Tibial nerve (tissue), 4 donors: ENCODE measurements around the gene NPPC. TPM values are rescaled to one million over a fixed set of nuclear protein-coding genes. Genes with fewer than 3 reads are reported as not detected.

Experiments used
- DNase-seq, 2 donors: peaks; one replicate each; pipeline ENCODE4 v3.0.0-alpha.2; 2019; ENCODE audit warnings: low spot score in 2 of 2
- H3K27ac ChIP-seq, 4 donors: fragments of 200-600 bp; sonication (generic) in 3 of 4; one replicate each; pipeline ENCODE4 v1.5.1; 2017 to 2019; ENCODE audit warnings: mild to moderate bottlenecking in 1 of 4
- H3K27me3 ChIP-seq, 2 donors: fragments of 200-600 bp; sonication (generic) in 1 of 2; one replicate each; pipeline versions ENCODE4 v1.5.1 to v1.6.0; 2017 to 2019
- H3K36me3 ChIP-seq, 3 donors: fragments of 200-600 bp; sonication (generic); one replicate each; pipeline ENCODE4 v1.5.1; 2018 to 2019
- H3K4me1 ChIP-seq, 4 donors: fragments of 200-600 bp; sonication (generic) in 3 of 4; one replicate each; pipeline ENCODE4 v1.5.1; 2017 to 2019
- H3K4me3 ChIP-seq, 4 donors: fragments of 200-600 bp; sonication (generic) in 3 of 4; one replicate each; pipeline ENCODE4 v1.5.1; 2017 to 2019; ENCODE audit warnings: mild to moderate bottlenecking in 1 of 4, moderate library complexity in 1 of 4
- H3K9me3 ChIP-seq, 4 donors: fragments of 200-600 bp; sonication (generic) in 3 of 4; one replicate each; pipeline ENCODE4 v1.5.1; 2017 to 2019
- EP300 ChIP-seq, 2 donors: sonication (generic); formaldehyde crosslinking; IDR thresholded peaks; one replicate each; pipeline ENCODE4 v1.6.1; 2017; ENCODE audit warnings: antibody characterized with exemption in 2 of 2, mild to moderate bottlenecking in 1 of 2
- POLR2A ChIP-seq, 2 donors: fragments of 450-650 bp; IDR thresholded peaks; one replicate each; pipeline ENCODE4 v1.6.1; 2017; ENCODE audit warnings: antibody characterized with exemption in 2 of 2, mild to moderate bottlenecking in 2 of 2, moderate library complexity in 2 of 2
- WGBS, 2 donors: methylation state at CpG; one replicate each; pipeline ENCODE4 v1.1.5; 2018; 5-methylcytosine and 5-hydroxymethylcytosine counted together
- total RNA-seq, 4 donors: library from RNA; depleted of rRNA; stranded (reverse); fragments of >200 nt; gene quantifications; one replicate each; pipeline ENCODE4 v1.1.0, GENCODE V29; 2016
- TF ChIP-seq, protein P1 (sequence below), 5 experiments: fragments of 200-600 bp in 3 of 5; fragments of 450-650 bp in 2 of 5; sonication (generic) in 3 of 5; IDR thresholded peaks; one replicate each; pipeline ENCODE4 v1.5.1; 2016 to 2019; ENCODE audit warnings: antibody characterized with exemption in 5 of 5, mild to moderate bottlenecking in 3 of 5, moderate library complexity in 2 of 5

NPPC gene
- total RNA-seq, 4 donors from 2014 or later = not detected

DNA sequence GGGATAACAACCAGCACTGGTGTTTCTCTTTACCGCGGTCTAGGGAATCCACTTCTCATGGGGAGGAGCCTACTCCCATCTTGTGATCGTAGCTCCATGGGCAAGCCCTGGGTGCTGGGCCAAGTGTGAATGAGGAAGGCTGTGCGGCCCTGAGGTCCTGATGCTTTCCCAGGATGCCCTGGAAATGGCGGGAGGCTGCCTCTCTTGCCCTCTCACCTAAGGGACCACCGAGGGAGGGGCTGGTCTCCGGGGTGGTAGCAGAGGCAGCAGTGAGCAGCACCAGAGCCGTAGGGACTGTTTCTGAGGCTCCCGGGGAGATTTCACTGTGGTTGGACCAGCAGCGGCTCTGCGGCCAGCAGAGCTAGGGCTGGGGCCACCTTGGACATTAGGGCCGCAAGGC, 15.5 kb upstream of the NPPC start:
- no peak for TF ChIP-seq POLR2A (IDR thresholded peaks at IDR 0.05)
- no peak for TF ChIP-seq EP300 (IDR thresholded peaks at IDR 0.05)
- TF ChIP-seq, protein P1, sequence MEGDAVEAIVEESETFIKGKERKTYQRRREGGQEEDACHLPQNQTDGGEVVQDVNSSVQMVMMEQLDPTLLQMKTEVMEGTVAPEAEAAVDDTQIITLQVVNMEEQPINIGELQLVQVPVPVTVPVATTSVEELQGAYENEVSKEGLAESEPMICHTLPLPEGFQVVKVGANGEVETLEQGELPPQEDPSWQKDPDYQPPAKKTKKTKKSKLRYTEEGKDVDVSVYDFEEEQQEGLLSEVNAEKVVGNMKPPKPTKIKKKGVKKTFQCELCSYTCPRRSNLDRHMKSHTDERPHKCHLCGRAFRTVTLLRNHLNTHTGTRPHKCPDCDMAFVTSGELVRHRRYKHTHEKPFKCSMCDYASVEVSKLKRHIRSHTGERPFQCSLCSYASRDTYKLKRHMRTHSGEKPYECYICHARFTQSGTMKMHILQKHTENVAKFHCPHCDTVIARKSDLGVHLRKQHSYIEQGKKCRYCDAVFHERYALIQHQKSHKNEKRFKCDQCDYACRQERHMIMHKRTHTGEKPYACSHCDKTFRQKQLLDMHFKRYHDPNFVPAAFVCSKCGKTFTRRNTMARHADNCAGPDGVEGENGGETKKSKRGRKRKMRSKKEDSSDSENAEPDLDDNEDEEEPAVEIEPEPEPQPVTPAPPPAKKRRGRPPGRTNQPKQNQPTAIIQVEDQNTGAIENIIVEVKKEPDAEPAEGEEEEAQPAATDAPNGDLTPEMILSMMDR (IDR thresholded peaks at IDR 0.05) = no peak
- no peaks in the 10 kb centered on the region for H3K9me3 ChIP-seq
- no peaks in the 10 kb centered on the region for H3K27me3 ChIP-seq
- H3K4me3 ChIP-seq = no peak overlapping the region
- no peaks in the 10 kb centered on the region for H3K36me3 ChIP-seq
- H3K27ac ChIP-seq = no peak overlapping the region
- no peaks in the 10 kb centered on the region for H3K4me1 ChIP-seq
- no peak for DNase-seq
- 88 to 95% methylated on average over 12 of the region's 12 CpGs for WGBS, 2 donors

DNA sequence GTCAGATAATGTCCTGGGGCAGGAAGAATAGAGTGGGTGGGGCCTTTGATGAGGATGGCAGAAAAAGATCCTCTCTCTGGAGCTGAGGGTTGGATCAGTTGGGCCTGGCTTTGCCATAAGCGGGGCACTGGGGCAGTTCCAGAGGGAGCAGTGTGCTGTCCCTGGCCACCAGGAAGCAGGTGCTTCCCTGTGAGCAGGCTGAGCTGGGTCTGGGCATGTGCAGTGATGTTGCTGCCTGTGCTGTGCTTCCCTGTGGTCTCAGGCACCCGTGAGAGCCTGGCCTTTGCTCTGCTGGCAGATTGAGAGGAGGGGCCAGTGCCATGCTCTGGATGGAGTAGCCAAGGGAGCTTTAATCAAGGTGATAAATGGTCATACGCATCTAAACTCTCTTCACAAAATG, 14.6 kb upstream of the NPPC start:
- Histone ChIP-seq H3K4me1 (no peaks in the 10 kb centered on the region), H3K36me3 (no peaks in the 10 kb centered on the region), H3K27ac (no peak overlapping the region), H3K9me3 (no peaks in the 10 kb centered on the region), H3K4me3 (no peak overlapping the region), H3K27me3 (no peaks in the 10 kb centered on the region)
- DNase-seq = no peak
- WGBS, 2 donors = 60% methylated on average over 3 of the region's 3 CpGs
- TF ChIP-seq, protein P1 (IDR thresholded peaks at IDR 0.05) = no peak
- TF ChIP-seq POLR2A (IDR thresholded peaks at IDR 0.05) (no peak), EP300 (IDR thresholded peaks at IDR 0.05) (no peak)

- Histone ChIP-seq H3K4me1 (no peaks in the 10 kb centered on the region), H3K27ac (no peak overlapping the region), H3K27me3 (no peaks in the 10 kb centered on the region), H3K9me3 (no peaks in the 10 kb centered on the region), H3K4me3 (no peak overlapping the region), H3K36me3 (no peaks in the 10 kb centered on the region)
- TF ChIP-seq POLR2A (IDR thresholded peaks at IDR 0.05) = no peak
- TF ChIP-seq EP300 (IDR thresholded peaks at IDR 0.05) = no peak
- TF ChIP-seq, protein P1 (IDR thresholded peaks at IDR 0.05) = no peak
- 95 to 96% methylated on average over 4 of the region's 4 CpGs for WGBS, 2 donors
- DNase-seq = no peak
Observed at GRCh38 chr2:231939022-231939421, 12.8 kb upstream of the NPPC start.

GRCh38 chr2:231937057-231937456, 10.9 kb upstream of the NPPC start:
- no peaks in the 10 kb centered on the region for H3K27me3 ChIP-seq
- no peaks in the 10 kb centered on the region for H3K9me3 ChIP-seq
- DNase-seq = no peak

GRCh38 chr2:231936491-231936890, 10.3 kb upstream of the NPPC start:
- Histone ChIP-seq H3K27me3 (no peaks in the 10 kb centered on the region), H3K9me3 (no peaks in the 10 kb centered on the region), H3K36me3 (no peaks in the 10 kb centered on the region), H3K4me3 (no peak overlapping the region), H3K4me1 (no peaks in the 10 kb centered on the region), H3K27ac (no peak overlapping the region)
- WGBS, 2 donors = 80 to 87% methylated on average over 4 of the region's 4 CpGs
- DNase-seq = no peak
- TF ChIP-seq, protein P1 (IDR thresholded peaks at IDR 0.05) = no peak
- no peak for TF ChIP-seq POLR2A (IDR thresholded peaks at IDR 0.05)
- no peak for TF ChIP-seq EP300 (IDR thresholded peaks at IDR 0.05)

More at GRCh38 chr2:231937057-231937456, 10.9 kb upstream of the NPPC start:
- TF ChIP-seq POLR2A (IDR thresholded peaks at IDR 0.05) (no peak), EP300 (IDR thresholded peaks at IDR 0.05) (no peak)
- TF ChIP-seq, protein P1 (IDR thresholded peaks at IDR 0.05) = no peak
- WGBS, 2 donors = 89 to 91% methylated on average over 7 of the region's 7 CpGs
- H3K36me3 ChIP-seq = no peaks in the 10 kb centered on the region
- H3K4me1 ChIP-seq = no peaks in the 10 kb centered on the region
- H3K4me3 ChIP-seq = no peak overlapping the region
- H3K27ac ChIP-seq = no peak overlapping the region
